Measurements from ENCODE around the gene TEX48. TPM values are rescaled to one million over a fixed set of nuclear protein-coding genes. Genes with fewer than 3 reads are reported as not detected.
A peak's percentile ranks its signal among the peaks of the same experiment; 100 is the strongest.

Gene TEX48
- total RNA-seq, 4 donors from 2014 or later: not detected

- TF ChIP-seq EP300 (IDR thresholded peaks at IDR 0.05; ENCODE audit: low read depth) (no peak), CTCF (IDR thresholded peaks at IDR 0.05) (peak; percentile 88 to 93 (median 91))
- DNase-seq: peak; percentile 84
- no peaks in the 10 kb centered on the region for H3K9me3 ChIP-seq
- in situ Hi-C loops (cut with MboI; ENCODE audit: low pct_ligation_motif_present in 1 of 4, low pct_unique_long_range_greater_than_20kb in 1 of 4, low sequenced_read_pairs in 3 of 4) (loop anchor here (5.0 to 25.0 kb wide), 7 partner anchors 159 to 249 kb away; no protein-coding TSS in a partner anchor), intact Hi-C loops (cut with DNase I; ENCODE audit: low total_unique reads) (loop anchor here (10.0 kb wide), 1 partner anchor 169 kb away; no protein-coding TSS in a partner anchor)
- no peaks in the 10 kb centered on the region for H3K27me3 ChIP-seq
- 25 to 37% methylated on average over 4 to 6 of the region's 6 CpGs for WGBS, 2 donors (ENCODE audit: low coverage in 1 of 2)
- no peak overlapping the region for H3K4me3 ChIP-seq
- H3K36me3 ChIP-seq: no peaks in the 10 kb centered on the region
- no peak overlapping the region for H3K27ac ChIP-seq
- H3K4me1 ChIP-seq: peaks cover 0 to 7% (median 0%) of the 10 kb centered on the region in 4 donors
Observed at GRCh38 chr9:114653556-114654159, 28.3 kb downstream of the TEX48 start.

- in situ Hi-C loops (cut with MboI; ENCODE audit: low pct_ligation_motif_present in 1 of 4, low pct_unique_long_range_greater_than_20kb in 1 of 4, low sequenced_read_pairs in 3 of 4) (loop anchor here (5.0 to 25.0 kb wide), 7 partner anchors 158 to 248 kb away; no protein-coding TSS in a partner anchor), intact Hi-C loops (cut with DNase I; ENCODE audit: low total_unique reads) (loop anchor here (10.0 kb wide), 1 partner anchor 168 kb away; no protein-coding TSS in a partner anchor)
- no peaks in the 10 kb centered on the region for H3K27me3 ChIP-seq
Observed at GRCh38 chr9:114652776-114653555, 29.0 kb downstream of the TEX48 start.

GRCh38 chr9:114643896-114644295 is 38.1 kb downstream of the TEX48 start:
- TF ChIP-seq POLR2AphosphoS5 (IDR thresholded peaks at IDR 0.05): no peak
- no peak for TF ChIP-seq EP300 (IDR thresholded peaks at IDR 0.05; ENCODE audit: low read depth)
- Histone ChIP-seq H3K36me3 (peaks cover 0 to 29% (median 10%) of the 10 kb centered on the region in 4 donors), H3K27me3 (no peaks in the 10 kb centered on the region), H3K4me1 (no peaks in the 10 kb centered on the region), H3K27ac (no peak overlapping the region), H3K4me3 (no peak overlapping the region), H3K9me3 (no peaks in the 10 kb centered on the region)
- DNase-seq: no peak
- WGBS, 2 donors (ENCODE audit: low coverage in 1 of 2): 83 to 90% methylated on average over 1 to 5 of the region's 5 CpGs
- intact Hi-C loops (cut with DNase I; ENCODE audit: low total_unique reads) (loop anchor here (1.0 to 10.0 kb wide), 2 partner anchors 28 to 299 kb away; no protein-coding TSS in a partner anchor), in situ Hi-C loops (cut with MboI; ENCODE audit: low pct_ligation_motif_present in 1 of 4, low pct_unique_long_range_greater_than_20kb in 1 of 4, low sequenced_read_pairs in 3 of 4) (no loop called here)

More at GRCh38 chr9:114652776-114653555, 29.0 kb downstream of the TEX48 start:
- WGBS, 2 donors (ENCODE audit: low coverage in 1 of 2): 79% methylated on average over 2 of the region's 2 CpGs; no CpG with 5 or more reads in 1 of the 2 donors
- no peaks in the 10 kb centered on the region for H3K9me3 ChIP-seq
- H3K4me1 ChIP-seq: peaks cover 0 to 7% (median 0%) of the 10 kb centered on the region in 4 donors
- H3K4me3 ChIP-seq: no peak overlapping the region
- DNase-seq: no peak
- TF ChIP-seq CTCF (IDR thresholded peaks at IDR 0.05) (no peak), POLR2A (IDR thresholded peaks at IDR 0.05) (no peak), POLR2AphosphoS5 (IDR thresholded peaks at IDR 0.05) (no peak), EP300 (IDR thresholded peaks at IDR 0.05; ENCODE audit: low read depth) (no peak)
- no peaks in the 10 kb centered on the region for H3K36me3 ChIP-seq
- no peak overlapping the region for H3K27ac ChIP-seq

GRCh38 chr9:114643001-114643400 is 39.0 kb downstream of the TEX48 start:
- 73 to 94% methylated on average over 3 to 8 of the region's 8 CpGs for WGBS, 2 donors (ENCODE audit: low coverage in 1 of 2)
- TF ChIP-seq EP300 (IDR thresholded peaks at IDR 0.05; ENCODE audit: low read depth) (no peak), POLR2A (IDR thresholded peaks at IDR 0.05) (no peak), POLR2AphosphoS5 (IDR thresholded peaks at IDR 0.05) (no peak), CTCF (IDR thresholded peaks at IDR 0.05) (no peak)
- peaks cover 0 to 32% (median 13%) of the 10 kb centered on the region in 4 donors for H3K36me3 ChIP-seq
- H3K9me3 ChIP-seq: no peaks in the 10 kb centered on the region
- no peaks in the 10 kb centered on the region for H3K4me1 ChIP-seq
- intact Hi-C loops (cut with DNase I; ENCODE audit: low total_unique reads) (loop anchor here (1.0 to 10.0 kb wide), 2 partner anchors 27 to 298 kb away; no protein-coding TSS in a partner anchor), in situ Hi-C loops (cut with MboI; ENCODE audit: low pct_ligation_motif_present in 1 of 4, low pct_unique_long_range_greater_than_20kb in 1 of 4, low sequenced_read_pairs in 3 of 4) (no loop called here)
- no peak for DNase-seq
- H3K27ac ChIP-seq: no peak overlapping the region
- no peak overlapping the region for H3K4me3 ChIP-seq
- H3K27me3 ChIP-seq: no peaks in the 10 kb centered on the region

Measured in transverse colon (tissue), 4 donors.